ENCODE measurements around the gene ASB3. TPM values are rescaled to one million over a fixed set of nuclear protein-coding genes. Genes with fewer than 3 reads are reported as not detected.

ASB3 gene
- total and polyA plus RNA-seq, 2 donors (not counting 1 experiment from before 2014, with no cell fraction given): 15.9 to 30.7 TPM

GRCh38 chr2:53827398-53828175 is 40.8 kb upstream of the ASB3 start:
- ChIA-PET CTCF (no interaction called here), POLR2A (no interaction called here)
- intact Hi-C loops (cut with micrococcal nuclease): no loop called here

More at GRCh38 chr2:53827398-53828175, 40.8 kb upstream of the ASB3 start:
- no peaks in the 10 kb centered on the region for H3K27me3 ChIP-seq (replicated peaks in 1 of 4; ENCODE audit: control extremely low read depth in 1 of 4, control insufficient read depth in 3 of 4, insufficient read depth in 4 of 4, low read length in 3 of 4)
- H3K4me3 Mint-ChIP-seq: no peak overlapping the region
- no peaks in the 10 kb centered on the region for H3K27me3 Mint-ChIP-seq
- no peaks in the 10 kb centered on the region for H3K79me2 ChIP-seq (ENCODE audit: control insufficient read depth, insufficient read depth, low read length)
- no peak overlapping the region for H3K4me2 ChIP-seq (replicated peaks; ENCODE audit: low read depth, low read length, poor library complexity, severe bottlenecking)
- TF ChIP-seq CTCF (IDR thresholded peaks at IDR 0.05): no peak
- H3K27ac ChIP-seq (ENCODE audit: low read length in 2 of 2): no peak overlapping the region
- ATAC-seq (ENCODE audit: low read depth) (no peak), DNase-seq (no peak)
- H3K9me3 ChIP-seq (ENCODE audit: control extremely low read depth in 1 of 3, control insufficient read depth in 2 of 3, insufficient read depth in 1 of 3, low read length in 2 of 3): no peaks in the 10 kb centered on the region
- no peak overlapping the region for H3K4me3 ChIP-seq (ENCODE audit: control extremely low read depth in 1 of 5, extremely low read depth in 1 of 5, insufficient read depth in 1 of 5, low read depth in 2 of 5, low read length in 4 of 5)
- WGBS (ENCODE audit: insufficient coverage): 100% methylated on average over 1 of the region's 3 CpGs
- peaks cover 3% of the 10 kb centered on the region for H3K9me3 Mint-ChIP-seq (ENCODE audit: insufficient read depth)
- peaks cover 0 to 2% of the 10 kb centered on the region in 2 experiments for H3K36me3 ChIP-seq (replicated peaks in 1 of 2; ENCODE audit: control extremely low read depth in 1 of 2, control insufficient read depth in 1 of 2, extremely low read depth in 1 of 2, insufficient read depth in 2 of 2, low read length in 1 of 2)
- no peak overlapping the region for H3K27ac Mint-ChIP-seq
- no peaks in the 10 kb centered on the region for H3K4me1 ChIP-seq (ENCODE audit: control insufficient read depth in 2 of 2, insufficient read depth in 2 of 2, low read length in 2 of 2)
- no peaks in the 10 kb centered on the region for H3K4me1 Mint-ChIP-seq
- no peak overlapping the region for H2AFZ ChIP-seq (ENCODE audit: insufficient read depth, low read depth, low read length, poor library complexity, severe bottlenecking)
- no peaks in the 10 kb centered on the region for H4K20me1 ChIP-seq (ENCODE audit: control insufficient read depth, insufficient read depth, low read length, poor library complexity, severe bottlenecking)
- no peak overlapping the region for H3K9ac ChIP-seq (ENCODE audit: low read length)

Measured in B cell (primary cell).